ENCODE measurements around the gene ETF1.
"Not testable (repeated sequence)": the region's sequence is repeated elsewhere in the genome, so short reads cannot be mapped to it uniquely, and the experiment has no call there.

ETF1 gene

DNA sequence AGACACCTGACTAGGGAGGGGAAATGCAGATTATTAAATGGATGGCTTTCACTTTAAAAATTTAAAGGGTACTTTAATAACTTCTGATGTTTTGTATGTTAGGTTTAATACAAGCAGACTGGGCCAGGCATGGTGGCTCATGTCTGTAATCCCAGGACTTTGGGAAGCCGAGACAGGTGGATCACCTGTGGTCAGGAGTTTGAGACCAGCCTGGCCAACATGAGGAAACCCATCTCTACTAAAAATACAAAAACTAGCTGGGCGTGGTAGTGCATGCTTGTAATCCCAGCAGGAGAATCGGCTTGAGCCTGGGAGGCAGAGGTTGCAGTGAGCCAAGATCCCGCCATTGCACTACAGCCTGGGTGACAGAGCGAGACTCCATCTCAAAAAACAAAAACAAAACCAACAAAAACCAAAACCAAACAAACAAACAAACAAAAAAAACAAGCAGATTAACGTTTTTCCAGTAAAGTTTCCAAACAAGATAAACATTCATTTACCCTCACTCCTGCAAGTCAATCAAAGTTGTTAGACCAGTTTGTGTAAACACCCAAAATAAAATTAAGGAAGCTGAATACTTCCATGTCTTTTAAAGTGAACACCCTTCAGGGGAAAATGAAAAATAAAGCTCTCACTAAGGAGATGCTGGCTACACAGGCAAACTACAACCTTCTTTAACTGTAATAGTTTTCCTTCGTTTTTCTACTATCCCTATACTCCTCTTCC, 14.1 kb downstream of the ETF1 start:
- DNase-seq (ENCODE audit: low spot score), result no peak

GRCh38 chr5:138528208-138528607, 14.8 kb downstream of the ETF1 start:
- DNase-seq (ENCODE audit: low spot score), result no peak

DNA sequence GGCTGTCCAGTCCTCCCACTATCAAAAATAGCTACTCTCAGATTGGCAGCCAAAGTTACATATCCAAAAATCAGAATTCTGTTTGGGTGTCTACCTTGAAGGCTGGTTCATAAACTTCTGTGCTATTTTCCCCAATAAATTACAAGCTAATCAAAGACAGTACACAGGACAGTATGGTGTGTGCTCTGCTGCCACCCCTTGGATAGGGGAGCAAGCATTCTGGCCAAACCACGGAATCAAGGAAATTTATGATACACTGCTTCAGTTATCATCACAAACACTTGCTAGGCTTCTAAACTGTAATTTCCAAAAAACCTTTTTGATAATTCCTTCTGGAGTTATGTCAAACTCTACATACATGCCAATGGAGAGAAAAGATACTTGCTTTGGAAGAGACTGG, 15.9 kb downstream of the ETF1 start:
- DNase-seq (ENCODE audit: low spot score), result no peak

DNA sequence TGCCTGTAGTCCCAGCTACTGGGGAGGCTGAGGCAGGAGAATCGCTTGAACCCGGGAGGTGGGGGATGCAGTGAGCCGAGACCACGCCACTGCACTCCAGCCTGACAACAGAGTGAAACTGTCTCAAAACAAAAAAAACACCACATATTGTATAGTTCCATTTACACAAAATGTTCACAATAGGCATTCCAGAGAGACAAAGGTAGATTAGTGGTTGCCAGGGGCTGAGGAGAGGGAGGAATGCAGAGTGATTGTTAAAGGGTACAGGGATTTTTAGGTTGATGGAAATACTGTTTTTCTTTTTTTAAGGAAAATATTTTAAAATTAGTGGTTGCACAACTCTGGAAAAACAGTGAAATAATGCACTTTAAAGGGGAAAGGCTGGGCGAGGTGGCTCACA, 19.6 kb downstream of the ETF1 start:
- no peak for DNase-seq (ENCODE audit: low spot score)

- DNase-seq (ENCODE audit: low spot score), result no peak
Observed at GRCh38 chr5:138520971-138521370, 22.1 kb downstream of the ETF1 start.

DNA sequence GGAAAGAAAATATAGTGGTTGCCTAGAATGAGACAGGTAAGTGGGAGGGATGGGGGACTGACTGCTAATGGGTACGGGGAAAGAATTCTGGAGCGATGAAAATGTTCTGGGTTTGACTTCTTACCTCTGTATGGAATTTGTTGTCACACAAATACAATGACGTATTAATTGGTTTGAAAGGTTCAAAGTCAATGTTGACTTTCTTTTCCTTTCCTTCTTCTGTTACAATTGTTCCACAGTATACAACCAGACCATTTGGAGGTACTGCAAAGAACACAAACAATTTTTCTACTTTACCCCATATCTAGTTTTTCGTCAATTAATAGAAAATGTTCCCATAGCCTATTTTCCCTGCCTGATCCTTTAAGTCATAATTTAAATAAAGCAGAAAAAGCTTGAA, 25.6 kb downstream of the ETF1 start:
- no peak for DNase-seq (ENCODE audit: low spot score)

- DNase-seq (ENCODE audit: low spot score), result no peak
Observed at GRCh38 chr5:138515556-138516245, 27.3 kb downstream of the ETF1 start.

GRCh38 chr5:138514021-138514420, 29.0 kb downstream of the ETF1 start:
- no peak for DNase-seq (ENCODE audit: low spot score)

DNA sequence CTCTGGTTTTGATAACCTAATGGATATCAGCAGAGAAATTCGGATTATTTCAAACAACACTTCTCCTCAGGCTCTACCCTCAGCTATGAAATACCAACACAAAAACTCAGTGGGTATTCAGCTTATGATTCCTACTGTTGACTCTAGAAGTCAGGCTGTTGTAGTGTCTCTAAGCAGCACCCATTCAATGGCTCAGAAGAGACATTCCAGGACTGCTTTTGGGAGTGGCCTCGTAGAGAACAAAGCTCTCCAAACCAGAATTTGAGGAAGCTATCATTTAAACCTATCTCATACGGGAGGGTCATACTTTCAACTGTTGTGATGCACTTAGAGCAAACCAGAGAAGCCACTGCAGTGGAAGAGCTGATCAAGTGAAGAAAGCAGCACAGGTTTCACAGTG, 34.1 kb downstream of the ETF1 start:
- no peak for DNase-seq (ENCODE audit: low spot score)

DNA sequence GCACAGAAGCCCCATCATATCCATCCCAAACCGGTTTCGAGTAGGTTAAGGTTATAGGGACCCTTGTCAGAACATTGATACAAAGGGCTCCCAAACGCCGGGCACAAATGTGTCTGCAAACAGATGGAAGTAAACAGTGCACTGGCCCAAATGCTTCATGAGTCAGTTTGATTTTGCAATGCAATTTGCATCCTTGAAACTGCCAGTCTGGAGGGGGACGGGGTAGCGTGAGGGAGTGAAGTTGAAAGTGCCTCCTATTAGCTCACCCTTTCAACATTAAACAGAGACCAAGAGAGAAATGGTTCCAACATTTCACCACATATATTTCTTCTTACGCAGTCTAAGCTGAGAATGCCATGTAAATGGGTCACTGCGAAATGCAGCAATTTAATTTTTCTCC, 35.6 kb downstream of the ETF1 start:
- not testable (repeated sequence) for DNase-seq (ENCODE audit: low spot score)

DNA sequence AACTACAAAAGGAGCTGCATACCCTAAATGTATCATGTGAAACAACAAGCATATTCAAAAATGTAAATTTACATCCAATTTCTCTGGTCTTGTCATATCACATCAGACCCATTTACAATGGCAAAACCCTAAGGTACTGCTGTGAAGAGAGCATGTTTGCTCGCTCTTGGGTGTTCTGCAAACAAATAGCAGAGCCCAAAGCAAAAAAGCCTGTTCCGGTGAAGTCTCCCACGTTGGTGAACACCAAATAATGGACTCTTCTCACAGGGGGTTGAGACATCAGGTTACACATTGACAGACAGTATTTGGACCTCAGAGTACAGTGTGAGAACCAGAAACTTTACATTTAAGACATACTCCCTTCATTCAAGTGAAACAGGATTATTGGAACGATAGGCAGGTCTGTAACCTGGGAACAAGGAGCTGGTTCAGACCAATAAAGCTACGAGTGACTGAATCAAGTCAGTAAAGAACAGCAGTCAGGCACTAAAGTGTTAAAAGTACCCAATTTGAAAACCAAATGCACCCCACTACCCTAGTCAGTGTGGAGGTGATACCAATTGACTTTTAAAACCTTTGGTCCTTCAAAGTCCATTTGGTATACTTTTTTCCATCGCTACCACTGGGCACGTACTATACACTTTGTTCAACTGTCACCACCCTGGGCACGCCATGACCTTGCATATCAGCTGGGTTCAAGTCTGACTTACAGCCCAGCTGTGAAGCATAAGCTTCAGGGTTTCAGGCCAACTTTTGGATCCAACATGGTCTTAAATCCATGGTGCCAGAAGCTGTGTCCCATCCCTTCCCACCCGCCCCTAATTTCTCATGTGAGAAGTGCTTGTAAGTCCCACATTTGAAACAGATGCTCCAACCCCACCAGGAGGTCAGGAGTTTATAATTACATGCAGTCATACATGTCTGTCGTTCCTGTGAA, 36.4 kb downstream of the ETF1 start:
- DNase-seq (ENCODE audit: low spot score), result no peak

DNA sequence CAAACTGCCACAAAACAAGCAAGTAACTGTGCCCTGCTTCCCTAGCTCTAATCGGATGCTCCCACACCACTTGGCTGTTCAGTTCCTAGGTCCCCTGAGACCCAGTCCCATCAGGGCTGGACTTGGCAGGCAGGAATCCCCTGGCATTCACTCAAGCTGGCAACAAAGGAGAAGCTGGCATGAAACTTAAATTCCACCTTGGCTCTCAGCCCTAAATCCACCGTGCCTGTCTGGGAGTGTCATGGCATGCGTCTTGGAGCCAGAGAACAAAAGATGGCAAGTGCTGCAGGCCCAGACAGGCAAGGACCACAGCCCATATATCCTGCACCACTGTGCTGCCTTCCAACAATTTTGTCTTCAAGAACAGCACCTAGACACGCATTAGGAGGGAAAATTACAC, 38.2 kb downstream of the ETF1 start:
- DNase-seq (ENCODE audit: low spot score), result no peak

DNA sequence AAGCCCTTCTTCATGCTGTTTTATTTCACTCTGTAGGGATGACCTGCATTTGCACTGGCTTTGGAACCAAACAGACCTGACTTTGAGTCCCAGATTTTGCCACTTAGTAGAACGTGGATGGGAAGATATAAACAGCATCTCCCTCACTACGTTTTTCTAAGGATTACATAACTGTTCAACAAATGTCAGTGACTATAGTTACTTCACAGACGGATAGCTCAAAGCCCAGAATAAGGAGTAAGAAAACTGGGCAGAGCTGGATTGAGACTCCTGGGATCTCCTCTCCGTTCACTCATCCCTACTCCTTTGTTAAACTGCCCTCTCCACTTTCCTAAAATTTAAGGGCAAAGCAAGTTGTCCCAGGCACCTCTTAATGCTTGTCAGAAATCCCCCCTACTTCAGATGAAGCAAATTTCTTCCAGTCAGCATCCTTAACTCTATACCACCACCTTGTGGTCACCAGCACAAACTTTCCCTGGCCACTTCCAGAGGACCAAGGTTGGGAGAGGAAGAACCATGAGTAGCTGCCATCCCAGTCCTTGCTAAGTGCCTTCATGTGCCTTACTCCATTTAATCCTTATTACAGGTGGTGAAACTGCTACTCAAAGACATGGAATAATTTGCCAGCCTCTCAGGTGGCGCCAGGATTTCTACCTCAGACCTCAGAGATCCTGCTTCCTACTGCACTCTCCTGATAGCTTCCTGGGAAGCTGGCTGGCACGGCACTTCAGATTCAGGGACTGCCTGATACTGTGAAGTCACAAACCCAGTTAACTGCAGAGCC, 39.4 kb downstream of the ETF1 start:
- peak; percentile 59 for DNase-seq (ENCODE audit: low spot score)

- no peak for DNase-seq (ENCODE audit: low spot score)
Observed at GRCh38 chr5:138502521-138502920, 40.5 kb downstream of the ETF1 start.

DNA sequence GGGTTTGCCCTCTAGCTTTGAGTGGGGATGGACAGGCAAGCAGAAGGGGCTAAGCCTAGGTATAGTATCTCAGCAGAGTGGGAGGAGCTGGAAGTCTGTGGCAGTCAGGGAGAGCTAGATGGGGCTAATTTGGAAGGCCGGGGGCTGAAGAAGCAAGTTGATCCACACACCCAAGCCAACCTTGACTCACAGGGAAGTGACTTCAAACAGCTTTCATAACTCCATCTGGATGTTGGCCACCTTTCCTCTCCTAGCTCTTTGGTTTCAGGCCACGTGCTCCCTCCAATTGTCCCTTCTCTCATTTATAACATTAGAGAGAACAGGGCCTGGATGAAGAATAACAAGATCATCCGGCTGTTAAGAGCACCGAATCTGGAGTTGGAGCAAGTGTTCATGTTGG, 40.9 kb downstream of the ETF1 start:
- no peak for DNase-seq (ENCODE audit: low spot score)

- DNase-seq (ENCODE audit: low spot score), result no peak
Observed at GRCh38 chr5:138498376-138498775, 44.7 kb downstream of the ETF1 start.

DNA sequence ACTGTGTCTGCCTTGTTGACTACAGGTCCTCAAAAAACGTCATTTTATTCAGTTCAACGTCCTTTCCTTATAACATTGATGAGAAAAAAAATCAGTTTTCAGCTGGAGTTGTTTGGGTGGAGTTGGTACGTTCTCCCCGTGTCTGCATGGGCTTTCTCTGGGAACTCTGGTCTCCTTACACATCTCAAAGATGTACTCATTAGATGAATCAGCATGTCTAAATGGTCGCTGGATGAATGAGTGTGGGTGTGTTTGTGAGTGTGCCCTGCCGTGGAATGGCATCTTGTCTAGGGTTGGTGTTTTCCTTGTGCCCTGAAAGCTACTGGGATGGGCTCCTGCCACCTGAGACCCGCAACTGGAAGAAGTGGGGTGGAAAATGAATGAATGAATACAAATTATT, 47.7 kb downstream of the ETF1 start:
- DNase-seq (ENCODE audit: low spot score), result no peak

DNA sequence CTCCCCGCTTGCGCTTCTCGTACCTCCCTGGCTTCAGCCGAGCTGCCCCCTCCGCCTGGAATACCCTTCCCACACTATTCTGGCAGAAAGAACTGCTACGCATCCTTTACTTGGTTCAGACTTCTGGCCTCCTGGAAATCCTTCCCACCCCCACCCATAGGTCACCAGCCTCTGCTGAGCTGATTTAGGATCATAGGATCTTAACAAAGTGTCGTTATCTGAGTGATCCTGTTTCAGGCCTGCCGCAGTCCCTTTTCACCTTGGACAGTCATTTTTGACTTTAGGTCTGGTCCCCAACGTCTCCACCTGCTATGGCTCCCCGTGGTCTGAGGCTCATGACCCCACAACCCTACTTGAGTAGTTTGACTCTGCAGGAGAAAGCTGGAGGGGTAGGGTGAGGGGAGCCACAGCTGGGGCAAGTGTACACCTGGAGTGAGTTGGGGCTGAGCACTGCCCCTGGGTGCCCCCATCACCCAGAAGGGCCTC, 50.4 kb downstream of the ETF1 start:
- no peak for DNase-seq (ENCODE audit: low spot score)

DNA sequence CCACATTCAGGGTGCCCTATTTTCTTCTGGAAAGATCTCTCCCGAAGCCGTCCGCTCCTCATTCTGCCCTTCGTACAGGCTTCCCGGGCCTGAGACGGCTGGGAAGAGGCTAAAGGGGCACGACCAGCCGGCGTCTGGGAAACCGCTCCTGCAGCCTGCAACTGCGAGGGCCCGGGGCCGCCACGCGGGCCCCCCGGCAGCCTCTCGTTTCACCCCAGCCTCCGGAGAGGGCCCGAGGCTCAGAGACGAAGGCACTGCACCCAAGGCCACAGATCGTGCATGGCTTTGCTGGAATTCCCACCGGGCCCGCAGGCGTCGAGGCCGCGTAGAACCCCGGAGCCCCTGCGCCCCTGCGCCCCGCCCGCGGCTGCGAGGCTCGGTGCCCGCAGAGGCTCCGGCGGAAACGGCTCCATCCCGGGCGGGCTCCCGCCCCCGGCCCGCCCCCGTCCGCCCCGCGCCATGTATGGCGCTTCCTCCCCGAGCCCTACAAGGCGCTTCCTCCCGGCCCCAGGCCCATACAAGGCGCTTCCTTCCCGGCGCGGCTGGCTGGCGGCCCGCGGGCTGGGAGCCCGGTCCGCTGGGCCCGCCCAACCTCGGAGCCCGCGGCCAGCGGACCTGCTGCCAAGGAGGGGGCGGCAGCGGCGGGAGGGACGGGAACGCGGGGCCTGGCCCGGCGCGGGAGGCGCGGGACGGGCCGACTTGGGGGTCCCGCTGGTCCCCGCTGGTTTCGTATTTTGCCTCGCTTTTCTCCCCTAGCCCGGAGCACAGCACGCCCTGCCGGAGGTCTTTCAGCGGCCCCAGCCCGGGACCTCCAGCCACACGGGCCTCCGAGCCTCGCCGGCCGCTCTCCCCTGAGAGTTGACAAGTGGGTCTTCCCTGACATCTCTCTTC, 51.1 kb downstream of the ETF1 start:
- DNase-seq (ENCODE audit: low spot score), result peak; percentile 84

GRCh38 chr5:138491284-138491648, 51.8 kb downstream of the ETF1 start:
- DNase-seq (ENCODE audit: low spot score), result no peak
